ENCODE measurements around the gene ACSS2. TPM values are rescaled to one million over a fixed set of nuclear protein-coding genes. Genes with fewer than 3 reads are reported as not detected.

ACSS2 gene
- total RNA-seq, 1 donor from 2014 or later, result 146 TPM

GRCh38 chr20:34970846-34971560 lies 94.6 kb downstream of the ACSS2 start:
- no peak for ATAC-seq
- Histone ChIP-seq H3K4me3 (no peak overlapping the region), H3K27ac (no peak overlapping the region), H3K36me3 (no peaks in the 10 kb centered on the region), H3K4me1 (no peaks in the 10 kb centered on the region), H3K27me3 (no peaks in the 10 kb centered on the region), H3K9me3 (no peaks in the 10 kb centered on the region)
- intact Hi-C loops (cut with DNase I), result no loop called here
- TF ChIP-seq, protein P1, sequence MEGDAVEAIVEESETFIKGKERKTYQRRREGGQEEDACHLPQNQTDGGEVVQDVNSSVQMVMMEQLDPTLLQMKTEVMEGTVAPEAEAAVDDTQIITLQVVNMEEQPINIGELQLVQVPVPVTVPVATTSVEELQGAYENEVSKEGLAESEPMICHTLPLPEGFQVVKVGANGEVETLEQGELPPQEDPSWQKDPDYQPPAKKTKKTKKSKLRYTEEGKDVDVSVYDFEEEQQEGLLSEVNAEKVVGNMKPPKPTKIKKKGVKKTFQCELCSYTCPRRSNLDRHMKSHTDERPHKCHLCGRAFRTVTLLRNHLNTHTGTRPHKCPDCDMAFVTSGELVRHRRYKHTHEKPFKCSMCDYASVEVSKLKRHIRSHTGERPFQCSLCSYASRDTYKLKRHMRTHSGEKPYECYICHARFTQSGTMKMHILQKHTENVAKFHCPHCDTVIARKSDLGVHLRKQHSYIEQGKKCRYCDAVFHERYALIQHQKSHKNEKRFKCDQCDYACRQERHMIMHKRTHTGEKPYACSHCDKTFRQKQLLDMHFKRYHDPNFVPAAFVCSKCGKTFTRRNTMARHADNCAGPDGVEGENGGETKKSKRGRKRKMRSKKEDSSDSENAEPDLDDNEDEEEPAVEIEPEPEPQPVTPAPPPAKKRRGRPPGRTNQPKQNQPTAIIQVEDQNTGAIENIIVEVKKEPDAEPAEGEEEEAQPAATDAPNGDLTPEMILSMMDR (IDR thresholded peaks at IDR 0.05), result no peak
- no peak for DNase-seq

GRCh38 chr20:34971561-34972235 lies 95.3 kb downstream of the ACSS2 start:
- Histone ChIP-seq H3K27ac (no peak overlapping the region), H3K27me3 (no peaks in the 10 kb centered on the region), H3K9me3 (no peaks in the 10 kb centered on the region), H3K36me3 (no peaks in the 10 kb centered on the region), H3K4me3 (no peak overlapping the region), H3K4me1 (no peaks in the 10 kb centered on the region)
- DNase-seq (no peak), ATAC-seq (no peak)
- TF ChIP-seq, protein P1 (IDR thresholded peaks at IDR 0.05), result no peak
- intact Hi-C loops (cut with DNase I), result no loop called here

GRCh38 chr20:34974246-34974645 lies 97.8 kb downstream of the ACSS2 start:
- Histone ChIP-seq H3K9me3 (no peaks in the 10 kb centered on the region), H3K4me3 (no peak overlapping the region), H3K4me1 (no peaks in the 10 kb centered on the region), H3K27ac (no peak overlapping the region), H3K36me3 (no peaks in the 10 kb centered on the region), H3K27me3 (no peaks in the 10 kb centered on the region)
- DNase-seq, result no peak
- TF ChIP-seq, protein P1 (IDR thresholded peaks at IDR 0.05), result no peak
- ATAC-seq, result no peak
- intact Hi-C loops (cut with DNase I), result no loop called here

DNA sequence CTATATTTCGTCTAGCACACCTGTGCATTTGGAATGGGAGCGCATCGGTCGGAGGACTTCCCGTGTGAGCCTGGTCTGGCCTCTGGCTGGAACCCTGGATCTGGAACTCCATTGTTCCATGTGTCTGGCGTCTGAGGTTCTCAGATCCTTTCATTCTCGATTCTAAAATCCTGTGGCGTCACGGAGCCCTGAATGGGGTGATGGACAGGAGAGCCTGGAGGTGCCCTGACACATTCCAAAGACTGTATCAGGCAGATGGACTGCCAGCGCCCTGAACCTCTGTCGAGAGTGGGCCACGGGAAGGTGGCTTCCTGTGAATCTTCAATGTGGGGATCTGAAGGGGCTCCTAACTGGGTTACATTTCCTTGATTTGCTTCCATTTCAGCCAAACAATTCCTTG lies 99.9 kb downstream of the ACSS2 start:
- no peaks in the 10 kb centered on the region for H3K27me3 ChIP-seq
- no peak overlapping the region for H3K27ac ChIP-seq
- TF ChIP-seq, protein P1 (IDR thresholded peaks at IDR 0.05), result no peak
- intact Hi-C loops (cut with DNase I), result no loop called here
- ATAC-seq, result no peak
- no peak overlapping the region for H3K4me3 ChIP-seq
- H3K36me3 ChIP-seq, result no peaks in the 10 kb centered on the region
- no peaks in the 10 kb centered on the region for H3K9me3 ChIP-seq
- H3K4me1 ChIP-seq, result no peaks in the 10 kb centered on the region
- no peak for DNase-seq

Other genes with a start within 250 kb of the ACSS2 start
- gene PIGU, start 199.5 kb upstream of the ACSS2 start, total RNA-seq, result 13.2 TPM
- 17.7 TPM for gene TP53INP2, start 172.3 kb upstream of the ACSS2 start, total RNA-seq
- 27.8 TPM for gene NCOA6, start 51.0 kb upstream of the ACSS2 start, total RNA-seq
- gene GGT7, start 3.8 kb upstream of the ACSS2 start, total RNA-seq, result 20.6 TPM
- gene GSS, start 79.2 kb downstream of the ACSS2 start, total RNA-seq, result 30.0 TPM
- gene MYH7B, start 79.3 kb downstream of the ACSS2 start, total RNA-seq, result 1.8 TPM
- gene TRPC4AP, start 216.2 kb downstream of the ACSS2 start, total RNA-seq, result 67.6 TPM

Measured in upper lobe of right lung (tissue), 1 donor.